Hematopoietic multipotent progenitor cell treated with erythropoietin and hydrocortisone succinate and interleukin-3 and kit ligand, for 8 days (in vitro differentiated cells): ENCODE measurements around the gene CEACAM21.
A peak's percentile ranks its signal among the peaks of the same experiment; 100 is the strongest.
"Not testable (repeated sequence)": the region's sequence is repeated elsewhere in the genome, so short reads cannot be mapped to it uniquely, and the experiment has no call there.

Source experiments
- DNase-seq: peaks from one replicate; pipeline ENCODE4 v3.0.0-alpha.2; 2015

CEACAM21 gene

GRCh38 chr19:41551212-41551610, 24.8 kb upstream of the CEACAM21 start:
- no peak for DNase-seq

- no peak for DNase-seq
Measured at GRCh38 chr19:41551711-41552110, 24.3 kb upstream of the CEACAM21 start.

- no peak for DNase-seq
Measured at GRCh38 chr19:41552558-41552957, 23.4 kb upstream of the CEACAM21 start.

DNA sequence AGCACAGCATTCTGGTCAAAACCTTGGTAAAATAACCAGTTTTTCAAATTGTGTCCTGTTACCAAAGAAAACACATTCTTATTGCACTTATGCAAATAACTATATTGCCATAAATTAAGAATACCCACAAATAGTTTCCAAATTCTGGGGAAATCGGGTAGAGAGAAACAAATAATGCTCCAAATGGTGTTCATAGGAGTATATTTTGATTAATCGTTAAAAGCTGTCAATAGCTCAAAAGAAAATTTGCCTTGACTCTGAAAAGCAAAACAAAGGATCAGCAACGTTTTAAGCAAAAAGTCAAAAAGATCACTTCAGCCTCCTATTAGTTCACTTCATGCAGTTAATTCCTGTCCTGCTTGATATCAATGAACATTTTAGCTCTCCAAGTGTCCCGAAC, 22.2 kb upstream of the CEACAM21 start:
- no peak for DNase-seq

GRCh38 chr19:41554907-41555306, 21.1 kb upstream of the CEACAM21 start:
- no peak for DNase-seq

DNA sequence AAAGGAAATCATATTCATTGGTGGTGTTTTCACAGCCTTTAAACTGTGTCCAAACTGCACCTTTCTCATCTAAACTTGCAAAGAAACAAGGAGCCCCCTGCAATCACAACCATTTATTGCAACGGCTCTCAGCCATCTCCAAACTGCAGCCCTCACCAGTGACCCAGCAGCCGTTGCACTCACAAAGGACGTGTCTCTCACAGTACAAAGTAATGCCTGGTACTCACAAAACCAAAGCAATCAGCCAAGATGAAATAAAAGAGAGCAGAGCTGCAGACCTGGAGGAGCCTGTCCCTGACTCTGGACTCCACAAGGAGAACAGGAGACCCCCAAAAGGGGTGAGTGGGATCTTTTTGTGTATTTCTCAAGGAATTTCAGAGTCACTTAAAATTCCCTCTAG, 20.2 kb upstream of the CEACAM21 start:
- no peak for DNase-seq

GRCh38 chr19:41563854-41564514, 12.0 kb upstream of the CEACAM21 start:
- no peak for DNase-seq

- DNase-seq, result no peak
Measured at GRCh38 chr19:41564515-41565378, 11.2 kb upstream of the CEACAM21 start.

DNA sequence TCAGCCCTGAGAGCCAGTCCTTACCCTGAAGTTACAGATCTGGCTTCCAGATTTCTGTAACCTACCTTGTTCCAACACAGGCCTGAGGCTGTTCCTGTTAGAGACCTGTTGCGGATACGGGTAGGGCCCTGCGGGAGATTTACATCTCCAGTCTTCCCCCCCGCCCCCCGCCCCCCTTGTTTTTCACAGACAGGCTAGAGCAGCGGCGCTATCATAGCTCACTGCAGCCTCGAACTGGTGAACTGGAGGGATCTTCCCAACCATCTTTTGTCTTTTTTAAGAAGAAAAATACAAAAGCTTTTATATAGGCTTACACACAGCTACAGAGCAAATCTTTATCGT, 10.6 kb upstream of the CEACAM21 start:
- no peak for DNase-seq

- no peak for DNase-seq
Measured at GRCh38 chr19:41566001-41566400, 10.0 kb upstream of the CEACAM21 start.

DNA sequence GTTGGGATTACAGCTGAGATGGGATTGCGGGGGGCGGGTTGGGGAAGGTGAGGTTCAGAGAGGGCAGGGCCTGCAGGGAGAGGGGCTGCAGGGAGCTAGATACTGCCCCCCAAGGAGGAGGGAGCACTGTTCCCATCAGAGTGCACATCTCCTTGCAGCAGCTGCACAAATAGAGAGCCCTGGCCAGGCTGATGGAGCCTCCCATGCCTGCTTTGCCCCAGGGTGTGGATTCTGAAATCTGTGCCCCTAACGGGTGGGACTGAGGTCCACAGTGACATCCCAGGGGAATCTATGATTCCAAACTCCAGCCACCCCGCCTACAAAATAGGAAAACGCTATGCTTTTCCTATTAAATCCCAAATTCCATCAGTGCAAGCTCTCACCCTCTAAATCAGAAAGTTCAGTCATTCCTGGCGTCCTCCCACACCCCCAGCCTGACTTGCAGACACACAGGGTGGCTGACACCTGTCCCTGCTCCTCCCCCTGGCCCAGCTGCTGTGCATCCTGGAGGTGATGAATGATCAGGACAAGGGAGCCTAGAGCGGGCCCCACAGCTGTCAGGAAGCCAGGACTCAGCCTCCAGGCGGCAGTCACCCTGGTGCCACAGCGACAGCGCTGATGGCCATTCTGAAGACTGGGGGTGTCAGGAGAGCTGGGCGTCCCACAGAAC, 6.3 kb upstream of the CEACAM21 start:
- DNase-seq, result no peak

DNA sequence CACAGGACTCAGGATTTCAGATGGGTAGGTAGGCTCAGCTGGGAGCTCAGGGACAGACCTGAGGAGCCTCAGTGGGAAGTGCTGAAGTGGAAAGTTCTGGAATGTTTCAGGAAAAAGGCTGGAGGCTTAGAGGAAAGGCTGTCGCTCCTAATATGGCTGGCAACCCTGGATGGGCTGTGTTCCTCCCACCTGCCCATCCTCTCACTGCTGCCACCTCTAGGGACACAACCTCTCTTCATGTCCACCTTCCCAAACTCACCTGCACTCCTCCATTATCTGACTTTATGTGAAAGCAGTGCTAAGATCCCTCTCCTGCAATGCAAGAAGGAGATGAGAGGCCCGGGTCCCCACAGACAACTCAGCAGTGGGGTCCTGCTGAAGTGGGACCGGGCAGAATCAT, 5.8 kb upstream of the CEACAM21 start:
- no peak for DNase-seq

DNA sequence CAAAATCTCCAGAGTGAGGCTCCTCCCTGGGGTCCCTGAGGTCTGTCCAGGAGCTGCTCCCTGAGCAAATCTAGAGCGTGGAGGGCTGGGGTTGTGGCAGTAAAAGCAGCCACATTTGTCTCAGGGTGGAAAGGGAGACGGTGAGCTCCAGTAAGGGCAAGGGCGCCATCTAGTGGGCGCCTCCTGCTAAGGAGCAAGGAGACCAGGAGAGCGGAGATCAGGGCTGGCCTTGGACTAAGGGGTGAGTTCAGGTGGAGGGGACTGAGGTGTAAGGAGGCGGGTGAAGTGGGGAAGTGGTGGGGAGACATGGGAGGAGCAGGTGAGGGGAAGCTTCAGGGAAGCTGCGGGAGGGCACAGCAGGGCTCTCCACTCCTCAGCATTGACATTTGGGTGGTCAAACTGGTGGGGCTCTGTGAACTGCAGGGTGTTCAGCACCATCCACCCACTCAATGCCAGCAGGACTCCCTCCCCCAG, 5.3 kb upstream of the CEACAM21 start:
- peak; percentile 79 for DNase-seq

- no peak for DNase-seq
Measured at GRCh38 chr19:41577144-41577830, 1.3 kb downstream of the CEACAM21 start.

- DNase-seq, result no peak
Measured at GRCh38 chr19:41577833-41578232, 1.9 kb downstream of the CEACAM21 start.

- no peak for DNase-seq
Measured at GRCh38 chr19:41578886-41579285, 2.9 kb downstream of the CEACAM21 start.

GRCh38 chr19:41581068-41581467, 5.1 kb downstream of the CEACAM21 start:
- not testable (repeated sequence) for DNase-seq

DNA sequence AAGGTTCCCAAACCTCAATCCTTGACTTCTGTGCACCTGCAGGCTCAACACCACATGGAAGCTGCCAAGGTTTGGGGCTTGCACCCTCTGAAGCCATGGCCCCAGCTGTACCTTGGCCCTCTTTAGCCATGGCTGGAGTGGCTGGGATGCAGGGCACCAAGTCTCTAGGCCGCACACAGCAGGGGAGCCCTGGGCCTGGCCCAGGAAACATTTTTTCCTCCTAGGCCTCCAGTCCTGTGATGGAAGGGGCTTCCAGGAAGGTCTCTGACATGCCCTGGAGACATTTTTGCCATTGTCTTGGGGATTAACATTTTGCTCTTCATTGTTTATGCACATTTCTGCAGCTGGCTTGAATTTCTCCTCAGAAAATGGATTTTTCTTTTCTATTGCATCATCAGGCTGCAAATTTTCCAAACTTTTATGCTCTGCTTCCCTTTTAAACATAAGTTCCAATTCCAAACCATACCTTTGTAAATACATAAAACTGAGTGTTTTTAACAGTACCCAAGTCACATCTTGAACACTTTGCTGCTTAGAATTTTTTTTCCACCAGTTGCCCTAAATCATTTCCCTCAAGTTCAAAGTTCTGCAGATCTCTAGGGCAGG, 6.7 kb downstream of the CEACAM21 start:
- not testable (repeated sequence) for DNase-seq

- no peak for DNase-seq
Measured at GRCh38 chr19:41584260-41584810, 8.4 kb downstream of the CEACAM21 start.

DNA sequence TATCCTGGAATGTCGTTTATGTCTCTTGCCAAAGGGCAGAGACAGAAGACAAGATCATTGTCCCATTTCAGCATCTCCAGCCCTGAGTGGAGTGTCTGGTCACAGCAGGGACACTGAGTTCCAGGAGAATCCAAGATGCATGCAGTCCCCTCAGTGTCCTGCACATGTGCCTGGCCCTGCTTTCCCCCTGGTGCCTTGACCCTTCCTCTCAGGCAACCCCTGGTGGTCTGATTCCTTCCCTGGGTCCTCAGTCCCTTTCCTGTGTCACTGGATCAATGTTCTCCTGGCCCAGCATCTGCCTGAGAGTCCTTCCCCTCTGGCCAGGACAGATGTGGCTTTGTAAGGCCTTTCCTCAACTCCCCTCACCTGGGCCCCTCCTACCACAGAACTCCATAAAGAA, 9.0 kb downstream of the CEACAM21 start:
- no peak for DNase-seq

GRCh38 chr19:41586064-41586463, 10.1 kb downstream of the CEACAM21 start:
- no peak for DNase-seq

- DNase-seq, result no peak
Measured at GRCh38 chr19:41587101-41587837, 11.3 kb downstream of the CEACAM21 start.
